NCI-H128 (cell line): ENCODE data around the gene NT5C2.
"Not testable (repeated sequence)": the region's sequence is repeated elsewhere in the genome, so short reads cannot be mapped to it uniquely, and the experiment has no call there.

Experiments used
- DNase-seq: peaks from one replicate; lab custom pipeline; 2025; ENCODE audit not compliant: unreplicated experiment; lab: John Stamatoyannopoulos, UW

The NT5C2 gene

DNA sequence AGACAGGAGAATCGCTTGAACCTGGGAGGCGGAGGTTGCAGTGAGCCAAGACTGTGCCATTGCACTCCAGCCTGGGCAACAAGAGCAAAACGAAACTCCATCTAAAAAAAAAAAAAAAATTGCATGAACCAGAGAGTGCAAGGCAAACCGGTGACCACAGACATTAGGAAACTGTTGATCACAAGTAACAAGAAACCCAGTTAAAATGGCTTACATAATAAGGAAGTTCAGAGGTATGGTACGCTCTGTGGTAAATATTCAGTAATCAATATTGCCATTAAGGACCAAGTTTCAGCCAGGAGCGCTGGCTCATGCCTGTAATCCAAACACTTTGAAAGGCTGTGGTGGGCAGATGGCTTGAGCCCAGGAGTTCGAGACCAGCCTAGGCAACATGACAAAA is 9.2 kb upstream of the NT5C2 start:
- no peak for DNase-seq

DNA sequence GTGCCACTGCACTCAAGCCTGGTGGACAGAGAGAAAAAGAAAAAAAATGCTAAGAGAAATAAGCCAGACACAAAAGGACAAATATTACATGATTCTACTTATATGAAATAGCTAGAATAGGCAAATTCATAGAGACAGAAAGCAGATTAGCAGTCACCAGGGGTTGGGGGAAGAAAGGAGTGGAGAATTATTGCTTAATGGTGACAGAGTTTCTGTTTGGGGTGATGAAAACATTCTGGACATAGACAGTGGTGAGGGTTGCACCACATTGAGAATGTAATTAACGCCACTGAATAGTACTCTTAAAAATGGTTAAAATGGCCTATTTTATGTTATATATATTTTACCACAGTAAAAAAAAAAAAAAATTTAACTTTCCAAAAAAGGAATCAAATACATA is 6.4 kb upstream of the NT5C2 start:
- no peak for DNase-seq

DNA sequence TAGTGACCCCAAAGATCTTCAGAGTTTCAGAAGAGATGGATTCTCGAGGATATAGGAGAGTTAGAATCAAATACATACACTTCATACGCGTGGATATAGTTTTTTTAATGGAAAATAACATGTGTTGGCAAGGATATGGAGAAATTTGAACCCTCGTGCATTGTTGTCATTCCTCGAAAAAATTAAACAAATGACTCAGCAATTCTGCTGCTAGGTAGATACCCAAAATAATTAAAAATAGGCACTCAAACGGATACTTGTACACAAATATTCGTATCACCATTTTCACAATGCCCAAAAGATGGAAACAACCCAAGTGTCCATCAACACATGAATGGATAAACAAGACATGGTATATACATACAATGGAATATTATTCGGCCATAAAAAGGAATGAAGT is 5.6 kb upstream of the NT5C2 start:
- DNase-seq, result no peak

DNA sequence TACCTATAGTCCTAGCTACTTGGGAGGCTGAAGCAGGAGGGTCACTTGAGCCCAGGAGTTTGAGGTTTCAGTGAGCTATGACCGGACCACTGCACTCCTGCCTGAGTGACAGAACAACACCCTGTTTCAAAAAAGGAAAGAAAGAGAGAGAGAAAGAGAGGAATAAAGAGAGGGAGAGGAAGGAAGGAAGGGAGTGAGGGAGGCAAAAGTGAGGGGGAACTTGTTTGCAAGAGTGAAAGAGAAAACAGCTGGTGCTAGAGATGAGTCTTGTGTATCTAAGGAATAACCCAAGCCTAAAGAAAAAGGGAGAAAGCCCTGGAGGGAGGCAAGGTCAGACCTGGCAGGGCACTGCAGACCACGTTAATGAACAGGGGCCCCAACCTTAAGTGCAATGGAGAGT is 4.8 kb upstream of the NT5C2 start:
- no peak for DNase-seq

DNA sequence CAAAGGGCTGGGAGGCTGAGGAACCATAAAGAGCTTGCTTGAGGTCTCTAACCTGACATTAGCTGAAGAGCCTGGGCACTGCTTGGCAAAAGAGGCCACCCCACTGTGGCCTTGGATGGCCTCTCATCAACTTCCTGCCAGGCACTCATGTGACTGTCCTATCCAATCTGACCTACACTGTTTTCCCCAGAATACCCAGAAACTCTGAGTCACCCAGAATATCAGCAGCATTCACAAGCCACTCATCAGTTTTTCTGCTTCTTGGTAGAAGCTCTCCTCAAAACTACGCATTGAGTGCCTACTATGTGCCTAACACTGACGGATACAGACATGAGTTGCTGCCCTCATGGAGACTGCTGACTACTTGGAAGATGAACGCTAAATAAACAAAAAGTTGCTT is 4.1 kb upstream of the NT5C2 start:
- no peak for DNase-seq

DNA sequence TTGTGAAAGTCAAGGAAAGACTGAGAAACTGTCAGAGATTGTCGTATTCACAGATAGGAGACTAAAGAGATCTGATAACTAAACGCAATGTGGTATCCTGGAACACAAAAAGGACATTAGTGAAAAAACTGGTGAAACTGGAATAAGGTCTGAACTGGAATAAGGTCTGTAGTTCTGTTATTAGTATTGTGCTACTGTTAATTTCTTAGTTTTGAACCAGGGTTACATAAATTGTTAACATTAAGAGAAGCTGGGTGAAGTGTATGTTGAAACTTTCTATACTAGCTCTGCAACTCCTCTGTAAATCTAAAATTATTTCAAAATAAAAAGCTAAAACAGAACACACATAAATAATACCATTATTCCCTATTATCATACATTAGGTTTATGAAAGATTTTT is 3.4 kb upstream of the NT5C2 start:
- no peak for DNase-seq

DNA sequence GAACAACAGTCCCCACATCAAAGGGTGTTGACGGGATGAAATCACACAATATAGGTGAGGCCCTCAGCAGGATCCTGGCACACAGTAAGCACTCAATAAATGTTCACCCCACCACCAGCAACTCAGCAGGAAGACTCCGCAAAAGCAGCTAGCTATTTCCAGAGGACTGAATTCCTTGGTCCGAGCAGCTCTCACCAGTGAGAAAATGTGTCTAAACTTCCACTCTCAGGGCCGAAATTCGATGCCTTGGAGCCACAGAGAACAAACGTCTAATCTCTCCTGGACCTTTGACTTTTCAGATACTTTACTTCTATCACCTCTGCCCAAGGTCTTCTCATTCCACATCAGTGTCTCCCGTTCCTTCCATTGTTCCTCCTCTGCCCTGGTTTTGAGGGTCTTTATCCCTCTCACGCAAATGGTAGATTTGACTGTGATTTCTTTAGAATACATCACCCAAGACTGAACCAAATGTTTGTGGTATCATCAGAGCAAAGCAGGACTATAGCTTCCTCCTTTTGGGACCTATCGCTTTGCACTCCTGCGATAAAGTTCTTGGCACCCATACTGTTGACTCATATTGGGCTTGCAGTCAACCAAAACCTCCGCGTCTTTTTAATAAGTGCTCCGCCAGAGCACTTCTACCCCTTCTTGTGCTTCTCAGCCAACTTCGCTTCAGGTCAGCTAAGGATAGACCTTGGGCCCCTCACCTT is 903 bp upstream of the NT5C2 start:
- DNase-seq, result no peak

DNA sequence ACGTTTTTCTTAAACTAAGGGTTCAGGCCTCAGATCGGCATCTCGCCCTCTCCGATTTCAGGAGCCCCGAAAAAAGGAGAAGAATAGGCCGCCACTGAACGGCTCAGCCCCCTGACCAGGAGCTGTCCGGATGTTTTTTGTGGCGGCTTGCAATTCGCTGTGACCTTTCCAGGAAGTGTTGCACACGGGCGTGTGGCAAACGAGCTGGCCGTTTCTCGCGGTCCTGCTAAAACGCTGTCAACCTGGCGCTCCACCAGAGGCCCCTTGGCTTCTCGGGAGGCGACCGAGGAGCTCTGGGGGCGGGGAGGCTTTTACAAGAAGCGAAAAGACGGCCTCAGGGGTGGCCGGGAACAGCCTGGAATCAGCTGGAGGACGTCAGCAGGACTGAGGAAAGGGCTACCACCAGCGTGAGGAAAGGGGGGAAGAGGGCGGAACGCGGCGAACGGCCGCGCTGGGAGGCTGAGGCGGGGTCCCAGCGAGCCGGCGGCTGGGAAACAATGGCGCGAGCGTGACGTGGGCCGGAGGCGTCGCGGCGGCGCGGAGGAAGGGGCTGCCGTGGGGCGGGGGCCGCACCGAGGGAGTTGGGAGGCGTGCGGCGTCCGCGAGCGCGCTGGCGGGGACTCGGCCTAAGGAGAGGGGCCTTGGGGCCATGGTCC is 493 bp downstream of the NT5C2 start:
- no peak for DNase-seq

DNA sequence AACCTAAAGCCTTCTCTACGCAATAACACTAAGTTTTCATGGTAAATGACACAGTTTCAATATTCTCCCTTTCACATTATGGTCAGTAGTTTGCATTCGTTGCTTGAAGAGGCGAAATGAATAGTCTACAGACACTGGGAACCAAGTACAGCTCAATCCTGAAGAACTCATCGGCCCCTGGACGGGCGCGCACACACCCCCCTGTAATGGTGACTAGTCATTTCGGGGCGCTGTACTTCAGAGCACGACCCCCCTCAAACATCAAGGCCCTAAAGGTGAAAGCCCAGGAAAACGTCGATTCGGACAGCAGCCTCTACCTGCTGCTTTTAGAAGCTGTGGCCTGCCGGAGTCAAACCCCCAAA is 1.0 kb downstream of the NT5C2 start:
- no peak for DNase-seq

DNA sequence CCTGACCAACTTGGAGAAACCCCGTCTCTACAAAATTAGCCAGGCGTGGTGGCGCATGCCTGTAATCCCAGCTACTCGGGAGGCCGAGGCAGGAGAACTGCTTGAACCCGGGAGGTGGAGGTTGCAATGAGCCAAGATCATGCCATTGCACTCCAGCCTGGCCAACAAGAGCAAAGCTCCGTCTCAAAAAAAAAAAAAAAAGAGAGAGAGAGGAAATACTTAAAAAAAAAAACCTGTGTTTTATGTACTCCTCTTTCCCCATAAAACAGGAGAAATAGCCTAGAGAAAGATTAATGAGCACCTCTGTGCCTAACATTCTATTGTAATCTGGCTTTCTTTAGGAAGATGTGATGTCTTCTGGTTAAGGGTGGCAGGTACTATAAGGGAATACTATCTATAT is 1.9 kb downstream of the NT5C2 start:
- not testable (repeated sequence) for DNase-seq

DNA sequence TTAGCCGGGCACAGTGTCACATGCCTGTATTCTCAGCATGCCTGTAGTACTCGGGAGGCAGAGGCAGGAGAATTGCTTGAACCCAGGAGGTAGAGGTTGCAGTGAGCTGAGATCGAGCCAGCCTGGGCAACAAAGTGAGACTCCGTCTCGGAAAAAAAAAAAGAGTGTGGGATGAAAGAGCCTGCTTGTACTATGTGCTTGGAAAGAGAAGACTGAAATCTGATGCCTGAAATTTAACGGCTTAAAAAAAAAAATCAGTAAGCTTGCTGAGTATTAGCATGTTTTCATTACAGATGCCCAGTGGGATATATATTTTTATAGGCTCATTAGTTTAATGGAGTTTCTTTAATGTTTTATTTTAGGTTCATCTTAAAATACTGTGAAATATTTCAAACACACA is 4.2 kb downstream of the NT5C2 start:
- DNase-seq, result no peak

DNA sequence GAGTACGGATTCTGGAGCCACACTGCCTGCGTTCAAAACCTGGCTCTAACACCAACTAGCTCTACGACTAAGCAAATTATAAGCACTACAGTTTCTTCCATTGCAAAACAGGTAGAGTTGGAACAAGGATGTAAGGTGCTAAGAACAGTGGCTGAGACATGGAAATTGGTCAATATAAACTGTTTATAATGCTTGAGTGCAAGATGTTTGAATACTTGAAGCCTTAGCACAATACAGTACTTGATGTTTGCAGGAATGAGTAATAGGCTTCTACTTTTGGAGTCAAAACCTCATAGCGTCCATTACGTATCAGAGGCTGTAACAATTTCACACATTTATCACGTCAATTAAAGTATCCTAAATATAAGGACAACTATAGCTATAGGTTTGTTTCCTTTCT is 6.9 kb downstream of the NT5C2 start:
- DNase-seq, result no peak

DNA sequence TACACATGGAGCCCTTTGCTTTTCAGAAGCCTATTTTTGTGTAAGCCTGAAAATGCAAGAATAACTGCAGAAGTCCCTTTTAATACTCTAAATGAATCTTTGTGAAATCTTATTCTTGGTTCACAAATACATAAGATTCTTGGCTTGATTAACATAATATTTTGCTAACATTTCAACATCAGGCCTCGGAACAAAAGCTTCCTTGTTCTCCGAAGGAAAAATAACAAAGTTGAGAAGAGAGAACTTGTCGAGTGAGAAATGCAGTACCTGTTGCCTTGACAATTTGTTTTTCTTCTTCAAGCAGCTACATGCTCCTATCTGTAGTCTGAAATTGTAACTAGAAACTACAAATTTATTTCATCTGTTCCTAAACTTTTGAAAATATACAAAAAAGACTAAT is 8.5 kb downstream of the NT5C2 start:
- no peak for DNase-seq

DNA sequence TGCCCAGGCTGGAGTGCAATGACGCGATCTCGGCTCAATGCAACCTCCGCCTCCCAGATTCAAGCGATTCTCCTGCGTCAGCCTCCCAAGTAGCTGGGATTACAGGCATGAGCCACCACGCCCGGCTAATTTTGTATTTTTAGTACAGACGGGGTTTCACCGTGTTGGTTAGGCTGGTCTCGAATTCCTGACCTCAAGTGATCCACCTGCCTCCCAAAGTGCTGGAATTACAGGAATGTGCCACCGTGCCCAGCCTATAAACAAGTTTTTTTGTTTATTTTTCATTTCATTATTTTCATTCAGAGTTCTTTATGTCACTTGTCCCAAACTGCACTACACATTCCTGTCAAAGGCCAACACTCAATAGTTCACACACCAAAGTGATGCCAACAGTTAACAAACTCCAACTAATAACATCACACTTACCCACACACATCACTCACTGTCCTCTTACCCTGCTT is 9.1 kb downstream of the NT5C2 start:
- not testable (repeated sequence) for DNase-seq

DNA sequence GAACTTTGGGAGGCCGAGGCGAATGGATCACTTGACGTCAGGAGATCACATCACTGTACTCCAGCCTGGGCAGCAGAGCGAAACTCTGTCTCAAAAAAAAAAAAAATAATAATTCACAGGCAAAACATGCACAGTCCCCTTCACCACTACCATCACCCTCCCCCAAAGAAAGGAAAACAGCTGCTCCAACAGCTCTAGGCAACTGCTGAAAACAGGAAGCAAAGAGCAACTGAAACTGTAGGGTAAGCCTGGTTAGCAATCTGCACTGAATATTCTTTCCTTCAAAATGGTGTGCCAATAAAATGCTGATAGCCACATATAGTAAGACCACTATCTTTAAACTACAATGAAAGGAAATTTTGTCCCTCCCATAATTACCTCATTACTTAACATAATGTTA is 11.8 kb downstream of the NT5C2 start:
- no peak for DNase-seq

DNA sequence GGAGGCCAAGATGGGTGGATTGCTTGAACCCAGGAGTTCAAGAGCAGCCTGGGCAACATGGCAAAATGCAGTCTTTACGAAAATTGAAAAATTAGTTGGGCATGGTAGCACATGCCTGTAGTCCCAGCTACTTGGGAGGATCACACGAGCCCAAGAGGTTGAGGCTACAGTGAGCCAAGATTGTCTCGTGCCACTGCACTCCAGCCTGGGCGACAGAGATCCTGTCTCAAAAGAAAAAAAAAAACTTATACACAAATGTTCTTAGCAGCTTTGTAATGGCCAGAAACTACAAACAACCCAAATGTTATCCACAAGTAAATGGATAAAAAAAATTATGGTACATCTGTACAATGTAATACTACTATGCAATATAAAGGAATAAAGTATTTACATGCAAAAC is 12.6 kb downstream of the NT5C2 start:
- no peak for DNase-seq

DNA sequence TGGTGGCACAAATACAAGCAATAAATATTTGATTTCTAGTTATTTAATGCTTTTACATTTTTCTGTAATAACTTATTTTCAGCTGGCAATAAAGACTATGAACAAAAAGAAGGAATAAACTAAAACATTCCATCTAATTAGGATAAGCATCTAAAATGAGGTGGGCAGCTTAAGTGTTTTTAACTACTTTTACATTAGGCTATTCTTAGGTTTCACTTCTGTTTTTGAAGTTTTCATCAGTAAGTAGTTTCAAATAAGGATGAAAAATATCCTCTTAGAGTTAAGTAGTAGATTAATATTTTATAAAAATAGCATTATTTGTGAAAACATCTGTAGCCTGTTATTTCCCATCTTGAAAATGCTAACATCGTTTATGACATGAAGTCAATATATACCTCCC is 15.9 kb downstream of the NT5C2 start:
- DNase-seq, result no peak

DNA sequence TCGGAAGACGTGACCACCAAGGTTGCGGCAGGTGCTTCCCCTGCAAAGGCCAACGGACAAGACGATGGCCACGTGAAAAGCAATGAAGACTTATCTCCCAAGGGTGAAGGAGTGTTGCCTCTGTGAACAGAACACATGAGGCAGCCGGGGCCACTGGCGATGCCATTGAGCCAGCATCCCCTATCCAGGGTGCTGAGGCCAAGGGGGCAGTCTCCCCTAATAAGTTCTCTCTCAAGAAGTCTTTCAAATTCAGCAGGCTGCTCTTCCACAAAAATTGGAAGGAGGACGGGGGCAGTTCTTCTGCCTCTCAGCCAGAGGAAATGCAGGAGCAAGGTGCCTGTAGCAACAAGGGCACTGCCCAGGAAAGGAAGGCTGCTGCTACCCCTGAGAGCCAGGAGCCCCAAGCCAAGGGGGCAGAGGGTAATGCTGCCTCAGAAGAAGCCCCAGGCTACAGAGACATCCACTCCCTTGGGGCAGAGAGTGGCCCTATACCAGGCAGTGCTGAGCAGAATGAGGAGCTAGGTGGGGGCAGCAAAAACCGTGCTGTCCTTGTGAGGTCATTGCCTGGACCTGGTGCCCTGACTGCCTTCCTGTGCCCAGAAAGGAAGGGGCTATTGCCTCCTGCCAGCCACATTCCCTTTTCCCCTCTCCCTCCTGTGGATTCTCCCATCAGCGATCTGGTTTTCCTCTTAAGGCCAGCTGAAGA is 17.3 kb downstream of the NT5C2 start:
- no peak for DNase-seq

DNA sequence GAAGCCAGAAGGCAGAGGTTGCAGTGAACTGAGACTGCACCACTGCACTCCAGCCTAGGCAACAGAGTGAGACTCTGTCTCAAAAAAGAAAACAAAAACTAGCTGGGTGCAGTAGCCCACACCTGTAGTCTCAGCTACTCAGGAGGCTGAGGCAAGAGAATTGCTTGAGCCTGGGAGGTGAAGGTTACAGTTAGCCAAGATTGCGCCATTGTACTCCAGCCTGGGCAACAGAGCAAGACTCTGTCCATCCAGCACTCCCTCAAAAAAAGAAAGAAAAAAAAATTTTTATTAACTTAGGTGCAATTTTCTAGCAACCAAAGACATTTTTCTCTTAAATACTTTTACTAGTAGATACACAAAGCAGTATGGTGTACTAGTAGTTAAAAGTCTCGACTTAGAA is 18.7 kb downstream of the NT5C2 start:
- not testable (repeated sequence) for DNase-seq

DNA sequence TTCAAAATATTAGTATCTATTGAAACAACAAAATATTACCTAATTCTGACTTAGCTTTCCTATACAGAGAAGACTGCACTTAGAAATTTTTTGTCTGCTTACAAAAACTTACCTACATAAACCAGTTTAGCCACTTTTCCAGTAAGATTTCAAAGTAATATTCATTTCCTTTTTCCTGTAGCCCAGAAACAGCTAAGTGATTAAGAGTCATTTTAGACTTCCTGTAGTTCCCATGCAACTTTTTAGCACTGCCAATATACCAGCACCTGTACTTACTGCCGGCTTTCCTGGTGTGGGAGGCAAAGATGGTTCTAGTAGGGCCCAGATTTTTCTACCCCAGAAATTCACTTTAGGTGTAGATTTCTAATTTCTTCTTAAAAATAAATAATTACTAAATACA is 21.8 kb downstream of the NT5C2 start:
- DNase-seq, result no peak

DNA sequence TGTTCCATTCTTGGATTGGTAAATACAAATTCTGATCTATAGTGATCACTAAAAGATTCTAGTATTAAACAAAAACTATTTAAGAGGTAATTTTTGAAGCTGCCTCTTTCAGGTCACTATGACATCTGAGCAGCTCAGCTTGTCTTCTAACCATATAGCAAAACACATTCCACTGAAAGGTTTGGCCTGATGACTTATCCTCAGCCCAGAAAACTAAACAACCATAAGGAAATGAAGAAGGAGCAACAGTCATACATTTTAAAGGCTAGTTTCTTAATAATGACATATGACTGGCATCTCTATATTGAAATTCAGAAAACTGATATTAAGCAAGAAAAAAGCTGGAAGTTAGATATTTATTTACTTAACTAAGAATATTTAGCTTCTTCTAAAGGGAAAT is 24.6 kb downstream of the NT5C2 start:
- no peak for DNase-seq

DNA sequence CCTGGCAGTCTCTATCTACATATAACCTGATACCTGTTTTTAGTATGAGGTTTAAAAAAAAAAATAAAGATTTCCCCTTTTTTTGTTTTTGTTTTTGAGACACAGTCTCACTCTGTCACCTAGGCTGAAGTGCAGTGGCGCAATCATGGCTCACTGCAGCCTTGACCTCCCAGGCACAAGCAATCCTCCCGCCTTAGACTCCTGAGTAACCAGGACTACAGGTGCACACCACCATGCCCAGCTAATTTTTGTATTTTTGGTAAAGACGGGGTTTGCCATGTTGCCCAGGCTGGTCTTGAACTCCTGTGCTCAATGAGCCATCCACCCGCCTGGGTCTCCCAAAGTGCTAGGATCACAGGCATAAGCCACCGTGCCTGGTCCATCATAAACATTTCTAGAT is 25.5 kb downstream of the NT5C2 start:
- not testable (repeated sequence) for DNase-seq
